AG04450 (cell line): ENCODE measurements around the gene CEACAM18. TPM values are rescaled to one million over a fixed set of nuclear protein-coding genes. Genes with fewer than 3 reads are reported as not detected.

Experiments used
- CTCF ChIA-PET: fragments of 300-600, 350-600 bp; formaldehyde crosslinking; extraction: SDS; loops from one replicate; lab custom pipeline; 2022; ENCODE audit warnings: antibody characterized with exemption, inconsistent platforms; lab: Charles Lee
- POLR2A ChIA-PET: fragments of 350-600 bp; formaldehyde crosslinking; extraction: SDS; loops from one replicate; lab custom pipeline; 2021; ENCODE audit warnings: antibody characterized with exemption, inconsistent platforms; lab: Yijun Ruan, JAX
- DNase-seq: peaks from one replicate; pipeline ENCODE4 v3.0.0-alpha.2; 2011; ENCODE audit warnings: low read depth, low spot score
- H3K27ac ChIP-seq: one replicate; pipeline ENCODE4 v1.5.1; 2012; ENCODE audit warnings: low read depth, low read length, control low read depth
- H3K27me3 ChIP-seq: one replicate; pipeline ENCODE4 v1.6.0; 2012; ENCODE audit warnings: low read length; ENCODE audit not compliant: control insufficient read depth, insufficient read depth
- H3K4me3 ChIP-seq: 2 replicates; pipeline ENCODE4 v1.5.1; 2011; ENCODE audit warnings: mild to moderate bottlenecking, low read depth, low read length, control low read depth
- H3K9me3 ChIP-seq: 2 replicates; pipeline ENCODE4 v1.5.1; 2012; ENCODE audit warnings: low read length; ENCODE audit not compliant: control insufficient read depth, insufficient read depth
- polyA plus RNA-seq: library from polyadenylated mRNA; depleted of rRNA; stranded (reverse); fragments of >200 nt; gene quantifications from 2 replicates; pipeline ENCODE4 v1.2.3, GENCODE V29; 2011
- TF ChIP-seq, protein P1 (sequence below): IDR thresholded peaks from 2 replicates; pipeline ENCODE4 v1.5.1; 2011; ENCODE audit warnings: low read depth, low read length, control low read depth, inconsistent platforms

CEACAM18 gene
- polyA plus RNA-seq, 1 experiment = not detected

- Histone ChIP-seq H3K27me3 (no peaks in the 10 kb centered on the region), H3K9me3 (no peaks in the 10 kb centered on the region; the same call in 1 of the 2 replicates), H3K27ac (no peak overlapping the region), H3K4me3 (no peak overlapping the region)
- DNase-seq = no peak
- TF ChIP-seq, protein P1, sequence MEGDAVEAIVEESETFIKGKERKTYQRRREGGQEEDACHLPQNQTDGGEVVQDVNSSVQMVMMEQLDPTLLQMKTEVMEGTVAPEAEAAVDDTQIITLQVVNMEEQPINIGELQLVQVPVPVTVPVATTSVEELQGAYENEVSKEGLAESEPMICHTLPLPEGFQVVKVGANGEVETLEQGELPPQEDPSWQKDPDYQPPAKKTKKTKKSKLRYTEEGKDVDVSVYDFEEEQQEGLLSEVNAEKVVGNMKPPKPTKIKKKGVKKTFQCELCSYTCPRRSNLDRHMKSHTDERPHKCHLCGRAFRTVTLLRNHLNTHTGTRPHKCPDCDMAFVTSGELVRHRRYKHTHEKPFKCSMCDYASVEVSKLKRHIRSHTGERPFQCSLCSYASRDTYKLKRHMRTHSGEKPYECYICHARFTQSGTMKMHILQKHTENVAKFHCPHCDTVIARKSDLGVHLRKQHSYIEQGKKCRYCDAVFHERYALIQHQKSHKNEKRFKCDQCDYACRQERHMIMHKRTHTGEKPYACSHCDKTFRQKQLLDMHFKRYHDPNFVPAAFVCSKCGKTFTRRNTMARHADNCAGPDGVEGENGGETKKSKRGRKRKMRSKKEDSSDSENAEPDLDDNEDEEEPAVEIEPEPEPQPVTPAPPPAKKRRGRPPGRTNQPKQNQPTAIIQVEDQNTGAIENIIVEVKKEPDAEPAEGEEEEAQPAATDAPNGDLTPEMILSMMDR = no peak
- CTCF ChIA-PET = interaction anchor here (2.0 kb wide), 1 partner anchor 10 kb away, joined by 6 read pairs; no protein-coding TSS in a partner anchor
- POLR2A ChIA-PET = no interaction called here
Measured at GRCh38 chr19:51524666-51525264, 46.4 kb downstream of the CEACAM18 start.

DNA sequence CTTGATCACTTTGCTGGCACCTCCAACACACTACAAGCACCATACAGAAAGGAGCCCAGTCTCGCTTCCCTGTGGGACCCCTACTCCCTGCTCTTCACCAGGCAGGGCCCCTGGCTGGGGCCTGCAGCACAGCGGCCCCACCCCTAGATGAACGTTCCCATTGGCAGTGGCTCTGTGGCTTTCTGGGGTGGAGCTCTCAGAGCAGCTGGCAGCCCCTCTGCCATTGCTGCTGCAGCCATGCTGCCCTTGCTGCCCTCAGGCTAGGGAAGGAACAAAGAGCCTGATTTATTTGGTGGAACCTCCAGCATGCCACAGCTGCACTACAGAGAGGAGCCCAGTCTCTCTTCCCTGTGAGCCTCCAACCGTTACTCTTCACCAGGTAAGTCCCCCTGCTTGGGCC lies 47.3 kb downstream of the CEACAM18 start:
- Histone ChIP-seq H3K4me3 (no peak overlapping the region), H3K27ac (no peak overlapping the region), H3K9me3 (no peaks in the 10 kb centered on the region; the same call in 1 of the 2 replicates), H3K27me3 (no peaks in the 10 kb centered on the region)
- ChIA-PET POLR2A (no interaction called here), CTCF (interaction anchor here (2.0 kb wide), 1 partner anchor 11 kb away, joined by 6 read pairs; no protein-coding TSS in a partner anchor)
- DNase-seq = no peak
- TF ChIP-seq, protein P1 = no peak

DNA sequence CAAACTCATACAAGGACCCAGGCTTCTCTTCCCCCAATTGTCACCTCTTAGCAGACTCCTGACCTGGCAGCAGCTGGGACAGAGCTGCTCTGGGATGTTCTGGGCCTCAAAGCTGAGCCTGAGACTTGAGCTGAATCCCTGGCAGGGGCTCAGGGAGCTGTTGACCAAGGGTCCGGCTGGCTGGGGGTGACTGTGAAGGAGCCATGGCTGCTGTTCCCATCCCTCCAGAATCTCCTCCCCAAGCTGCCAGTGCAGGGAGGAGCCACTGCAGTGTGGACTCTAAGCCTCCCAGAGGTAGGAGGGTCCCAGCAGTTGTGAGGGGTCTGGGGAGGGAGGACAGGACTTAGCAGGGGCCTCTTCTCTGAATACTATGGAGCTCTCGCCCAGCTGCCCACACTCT lies 51.0 kb downstream of the CEACAM18 start:
- Histone ChIP-seq H3K27ac (no peak overlapping the region), H3K27me3 (no peaks in the 10 kb centered on the region), H3K4me3 (no peak overlapping the region), H3K9me3 (no peaks in the 10 kb centered on the region; the same call in 1 of the 2 replicates)
- POLR2A ChIA-PET = no interaction called here
- CTCF ChIA-PET = no interaction called here
- no peak for DNase-seq
- TF ChIP-seq, protein P1 = no peak

DNA sequence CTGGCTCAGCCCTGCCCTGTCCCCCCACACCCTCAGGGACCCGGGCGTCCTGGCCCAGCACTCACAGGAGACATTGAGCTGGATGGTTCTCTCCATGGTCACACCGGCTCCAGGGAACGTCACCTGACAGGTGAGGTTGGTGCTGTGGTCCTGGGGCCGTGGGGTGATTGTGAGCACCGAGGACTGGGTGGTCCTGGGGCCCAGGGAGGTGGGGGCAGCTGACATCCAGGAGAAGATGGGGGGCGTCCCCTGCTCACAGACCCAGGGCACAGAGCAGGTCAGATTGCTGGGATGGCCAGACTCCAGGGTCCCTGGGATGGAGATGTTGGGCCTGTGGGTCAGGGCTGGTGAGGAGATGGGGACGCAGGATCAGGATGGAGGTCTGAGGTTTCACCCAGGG lies 52.3 kb downstream of the CEACAM18 start:
- no peak overlapping the region for H3K4me3 ChIP-seq
- H3K27me3 ChIP-seq = no peaks in the 10 kb centered on the region
- no peak for DNase-seq
- TF ChIP-seq, protein P1 = no peak
- ChIA-PET POLR2A (no interaction called here), CTCF (no interaction called here)
- H3K27ac ChIP-seq = no peak overlapping the region
- no peaks in the 10 kb centered on the region; the same call in 1 of the 2 replicates for H3K9me3 ChIP-seq
